GM19099 (cell line): ENCODE measurements around the gene OXSM.

Source experiments
- POLR2A ChIP-seq: IDR thresholded peaks from 3 replicates; pipeline ENCODE4 v1.6.1; 2011; ENCODE audit warnings: low read depth; ENCODE audit not compliant: insufficient read length; ENCODE audit errors: extremely low read depth

OXSM gene

GRCh38 chr3:25831578-25831977, 41.7 kb downstream of the OXSM start:
- no peak for TF ChIP-seq POLR2A

GRCh38 chr3:25834346-25834745, 44.5 kb downstream of the OXSM start:
- no peak for TF ChIP-seq POLR2A

GRCh38 chr3:25836579-25836978, 46.7 kb downstream of the OXSM start:
- TF ChIP-seq POLR2A = no peak

DNA sequence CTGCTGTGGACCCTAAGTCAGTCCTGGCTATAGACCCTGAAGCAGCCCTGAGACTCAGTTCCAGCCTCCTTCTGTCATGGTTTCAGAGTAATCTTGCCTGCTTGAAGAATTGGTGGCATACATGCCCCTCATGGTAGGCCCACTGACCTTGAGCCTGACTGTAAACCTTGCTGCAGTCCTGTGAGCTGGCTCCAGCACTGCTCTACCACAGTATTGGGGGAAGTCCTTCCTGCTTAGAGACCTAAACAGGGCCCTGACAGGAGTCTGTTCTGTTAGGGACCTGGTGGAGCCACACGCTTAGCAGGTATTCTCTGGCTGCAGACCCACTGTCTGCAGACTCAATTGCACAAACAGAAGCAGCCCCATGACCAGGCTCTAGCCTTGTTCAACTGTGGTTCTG, 47.1 kb downstream of the OXSM start:
- TF ChIP-seq POLR2A = no peak

DNA sequence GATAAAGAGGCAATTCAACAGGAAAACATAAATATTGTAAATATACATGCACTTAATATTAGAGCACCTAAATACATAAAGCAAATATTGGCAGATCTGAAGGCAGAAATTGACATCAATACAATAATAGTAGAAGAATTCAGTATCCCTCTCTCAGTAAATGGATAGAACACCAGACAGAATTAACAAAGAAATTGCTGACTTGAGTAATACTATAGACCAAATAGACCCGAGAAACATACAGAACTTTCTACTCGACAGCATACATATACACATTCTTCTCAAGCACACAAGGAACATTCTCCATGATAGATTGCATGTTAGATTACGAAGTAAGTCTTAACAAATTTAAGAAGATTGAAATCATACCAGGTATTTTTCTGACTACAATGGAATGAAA, 50.2 kb downstream of the OXSM start:
- no peak for TF ChIP-seq POLR2A

DNA sequence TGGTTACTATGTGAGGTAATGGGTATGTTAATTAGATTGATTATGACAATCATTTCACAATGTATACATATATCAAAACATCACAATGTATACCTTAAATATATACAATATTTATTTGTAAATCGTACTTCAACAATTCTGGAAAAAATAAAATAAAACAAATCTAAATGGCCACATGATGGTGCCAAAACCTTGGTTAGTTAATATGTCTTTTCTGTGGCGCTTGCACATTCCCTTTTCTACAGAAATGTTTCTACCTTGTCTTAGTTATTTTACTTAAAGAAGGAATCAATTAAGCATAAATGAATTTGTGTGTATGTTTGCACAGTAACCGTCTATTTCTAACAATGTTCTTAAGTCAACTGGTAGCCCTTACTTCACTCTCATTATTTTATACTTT, 53.4 kb downstream of the OXSM start:
- no peak for TF ChIP-seq POLR2A
